Right lobe of liver (tissue), 4 donors: ENCODE data around the gene BMERB1.

Source experiments
- POLR2A ChIP-seq: fragments of 450-650 bp; IDR thresholded peaks from one replicate; pipeline ENCODE4 v1.6.1; 2017; ENCODE audit warnings: antibody characterized with exemption, mild to moderate bottlenecking
- TF ChIP-seq, protein P1 (sequence below), 4 donors: fragments of 200-600 bp in 3 of 4; fragments of 450-650 bp in 1 of 4; IDR thresholded peaks; one replicate each; pipeline versions ENCODE4 v1.5.1 to v1.8.0; 2016 to 2022; ENCODE audit warnings: antibody characterized with exemption in 4 of 4, mild to moderate bottlenecking in 2 of 4
- donor health status: DM: no; HTN: no; CAD: no.
- donor health status: DM: no; HTN: no; CAD: no.
- donor health status: DM: no; HTN: yes; CAD: no.

DNA sequence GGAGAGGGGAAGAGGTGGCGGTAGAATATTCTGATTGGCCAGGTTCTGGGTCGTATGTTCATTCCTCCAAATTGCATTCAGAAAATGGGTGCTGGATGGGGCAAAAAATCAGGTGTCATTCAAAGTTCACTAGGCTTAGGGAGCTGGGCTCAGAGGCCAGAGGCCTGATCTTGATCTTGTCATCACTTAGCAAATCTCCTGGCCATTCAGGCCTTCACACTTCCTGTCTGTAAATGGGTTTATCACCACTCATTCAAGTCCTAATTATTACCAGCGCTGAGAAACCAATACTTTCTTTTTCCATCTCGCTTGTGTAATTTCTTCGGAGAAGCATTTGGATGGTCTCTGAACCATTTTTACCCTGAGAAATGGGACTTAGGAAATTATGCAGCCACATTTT lies 50.8 kb downstream of the BMERB1 start:
- TF ChIP-seq, protein P1, sequence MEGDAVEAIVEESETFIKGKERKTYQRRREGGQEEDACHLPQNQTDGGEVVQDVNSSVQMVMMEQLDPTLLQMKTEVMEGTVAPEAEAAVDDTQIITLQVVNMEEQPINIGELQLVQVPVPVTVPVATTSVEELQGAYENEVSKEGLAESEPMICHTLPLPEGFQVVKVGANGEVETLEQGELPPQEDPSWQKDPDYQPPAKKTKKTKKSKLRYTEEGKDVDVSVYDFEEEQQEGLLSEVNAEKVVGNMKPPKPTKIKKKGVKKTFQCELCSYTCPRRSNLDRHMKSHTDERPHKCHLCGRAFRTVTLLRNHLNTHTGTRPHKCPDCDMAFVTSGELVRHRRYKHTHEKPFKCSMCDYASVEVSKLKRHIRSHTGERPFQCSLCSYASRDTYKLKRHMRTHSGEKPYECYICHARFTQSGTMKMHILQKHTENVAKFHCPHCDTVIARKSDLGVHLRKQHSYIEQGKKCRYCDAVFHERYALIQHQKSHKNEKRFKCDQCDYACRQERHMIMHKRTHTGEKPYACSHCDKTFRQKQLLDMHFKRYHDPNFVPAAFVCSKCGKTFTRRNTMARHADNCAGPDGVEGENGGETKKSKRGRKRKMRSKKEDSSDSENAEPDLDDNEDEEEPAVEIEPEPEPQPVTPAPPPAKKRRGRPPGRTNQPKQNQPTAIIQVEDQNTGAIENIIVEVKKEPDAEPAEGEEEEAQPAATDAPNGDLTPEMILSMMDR (IDR thresholded peaks at IDR 0.05) = no peak
- TF ChIP-seq POLR2A = no peak
